SK-N-SH treated with all-trans-retinoic acid at 6 μM for 48 hours (cell line): ENCODE results near the gene PCDH9.

Experiments used
- ATAC-seq: fragments of 200-7000 bp; cut with Tn5 transposase; 3 replicates; pipeline ENCODE4 v1.9.1; 2020; ENCODE audit warnings: mild to moderate bottlenecking, moderate library complexity
- ARNTL ChIP-seq: fragments of 450-650 bp; formaldehyde crosslinking; IDR thresholded peaks from 2 replicates; pipeline ENCODE4 v1.5.0; 2020; ENCODE audit warnings: low read depth, mild to moderate bottlenecking, moderate library complexity, borderline replicate concordance
- BACH2 ChIP-seq: fragments of 250-450 bp; sonication (Bioruptor Pico); IDR thresholded peaks from 2 replicates; pipeline ENCODE4 v1.9.0; 2021; ENCODE audit warnings: mild to moderate bottlenecking, borderline replicate concordance
- CSDC2 ChIP-seq: fragments of 250-450 bp; sonication (Bioruptor Pico); IDR thresholded peaks from 2 replicates; pipeline ENCODE4 v1.5.0; 2020; ENCODE audit warnings: mild to moderate bottlenecking, moderate library complexity
- GLIS3 ChIP-seq: fragments of 250-450 bp; sonication (Bioruptor Pico); IDR thresholded peaks from 2 replicates; pipeline ENCODE4 v1.5.0; 2020; ENCODE audit warnings: mild to moderate bottlenecking, moderate library complexity
- ISL1 ChIP-seq: fragments of 250-450 bp; sonication (Bioruptor Pico); IDR thresholded peaks from 2 replicates; pipeline ENCODE4 v2.1.2; 2022; ENCODE audit warnings: mild to moderate bottlenecking, moderate library complexity
- OSR1 ChIP-seq: fragments of 250-450 bp; sonication (Bioruptor Pico); IDR thresholded peaks from 2 replicates; pipeline ENCODE4 v1.8.0; 2022; ENCODE audit warnings: moderate library complexity, mild to moderate bottlenecking, inconsistent platforms
- PPARA ChIP-seq: fragments of 250-450 bp; sonication (Bioruptor Pico); IDR thresholded peaks from 2 replicates; pipeline ENCODE4 v1.5.0; 2020; ENCODE audit warnings: mild to moderate bottlenecking, borderline replicate concordance
- RARB ChIP-seq: fragments of 250-450 bp; sonication (Bioruptor Pico); IDR thresholded peaks from 2 replicates; pipeline ENCODE4 v1.8.0; 2021; ENCODE audit warnings: mild to moderate bottlenecking, moderate library complexity
- SNAI2 ChIP-seq: fragments of 250-450 bp; sonication (Bioruptor Pico); IDR thresholded peaks from 2 replicates; pipeline ENCODE4 v1.5.0; 2020; ENCODE audit warnings: mild to moderate bottlenecking, moderate library complexity
- TCF4 ChIP-seq: fragments of 250-450 bp; sonication (Bioruptor Pico); IDR thresholded peaks from 2 replicates; pipeline ENCODE4 v1.8.0; 2021; ENCODE audit warnings: mild to moderate bottlenecking, moderate library complexity, borderline replicate concordance
- TOX ChIP-seq: fragments of 250-450 bp; sonication (Bioruptor Pico); IDR thresholded peaks from 2 replicates; pipeline ENCODE4 v1.8.0; 2021; ENCODE audit warnings: mild to moderate bottlenecking, moderate library complexity, borderline replicate concordance
- ZC3H10 ChIP-seq: fragments of 250-450 bp; sonication (Bioruptor Pico); IDR thresholded peaks from 2 replicates; pipeline ENCODE4 v1.5.1; 2021; ENCODE audit warnings: mild to moderate bottlenecking, moderate library complexity
- ZFP3 ChIP-seq: fragments of 250-450 bp; sonication (Bioruptor Pico); IDR thresholded peaks from 2 replicates; pipeline ENCODE4 v1.5.0; 2020; ENCODE audit warnings: mild to moderate bottlenecking, moderate library complexity
- ZFP30 ChIP-seq: fragments of 450-650 bp; formaldehyde crosslinking; IDR thresholded peaks from 2 replicates; pipeline ENCODE4 v1.5.0; 2022; ENCODE audit warnings: mild to moderate bottlenecking, moderate library complexity
- ZNF565 ChIP-seq: fragments of 450-650 bp; formaldehyde crosslinking; conservative IDR thresholded peaks from 2 replicates; pipeline ENCODE4 v1.5.0; 2020; ENCODE audit warnings: low read depth, mild to moderate bottlenecking, moderate library complexity
- ZNF8 ChIP-seq: fragments of 450-650 bp; formaldehyde crosslinking; IDR thresholded peaks from 2 replicates; pipeline ENCODE4 v1.5.0; 2020; ENCODE audit warnings: mild to moderate bottlenecking, moderate library complexity
- TF ChIP-seq, protein P1 (sequence below): fragments of 250-450 bp; sonication (Bioruptor Pico); IDR thresholded peaks from 2 replicates; pipeline ENCODE4 v1.5.1; 2021; ENCODE audit warnings: mild to moderate bottlenecking, moderate library complexity
- TF ChIP-seq, protein P2 (sequence below): fragments of 250-450 bp; sonication (Bioruptor Pico); IDR thresholded peaks from 2 replicates; pipeline ENCODE4 v1.8.0; 2020; ENCODE audit warnings: mild to moderate bottlenecking, moderate library complexity, borderline replicate concordance
- TF ChIP-seq, protein P3 (sequence below): fragments of 250-450 bp; sonication (Bioruptor Pico); IDR thresholded peaks from 2 replicates; pipeline ENCODE4 v1.8.0; 2021; ENCODE audit warnings: low read depth, mild to moderate bottlenecking, moderate library complexity, borderline replicate concordance
- TF ChIP-seq, protein P4 (sequence below): fragments of 250-450 bp; sonication (Bioruptor Pico); IDR thresholded peaks from 2 replicates; pipeline ENCODE4 v1.5.1; 2020; ENCODE audit warnings: low read depth, mild to moderate bottlenecking, moderate library complexity
- TF ChIP-seq, protein P5 (sequence below): fragments of 250-450 bp; sonication (Bioruptor Pico); IDR thresholded peaks from 2 replicates; pipeline ENCODE4 v1.5.0; 2020; ENCODE audit warnings: mild to moderate bottlenecking, moderate library complexity

The PCDH9 gene

DNA sequence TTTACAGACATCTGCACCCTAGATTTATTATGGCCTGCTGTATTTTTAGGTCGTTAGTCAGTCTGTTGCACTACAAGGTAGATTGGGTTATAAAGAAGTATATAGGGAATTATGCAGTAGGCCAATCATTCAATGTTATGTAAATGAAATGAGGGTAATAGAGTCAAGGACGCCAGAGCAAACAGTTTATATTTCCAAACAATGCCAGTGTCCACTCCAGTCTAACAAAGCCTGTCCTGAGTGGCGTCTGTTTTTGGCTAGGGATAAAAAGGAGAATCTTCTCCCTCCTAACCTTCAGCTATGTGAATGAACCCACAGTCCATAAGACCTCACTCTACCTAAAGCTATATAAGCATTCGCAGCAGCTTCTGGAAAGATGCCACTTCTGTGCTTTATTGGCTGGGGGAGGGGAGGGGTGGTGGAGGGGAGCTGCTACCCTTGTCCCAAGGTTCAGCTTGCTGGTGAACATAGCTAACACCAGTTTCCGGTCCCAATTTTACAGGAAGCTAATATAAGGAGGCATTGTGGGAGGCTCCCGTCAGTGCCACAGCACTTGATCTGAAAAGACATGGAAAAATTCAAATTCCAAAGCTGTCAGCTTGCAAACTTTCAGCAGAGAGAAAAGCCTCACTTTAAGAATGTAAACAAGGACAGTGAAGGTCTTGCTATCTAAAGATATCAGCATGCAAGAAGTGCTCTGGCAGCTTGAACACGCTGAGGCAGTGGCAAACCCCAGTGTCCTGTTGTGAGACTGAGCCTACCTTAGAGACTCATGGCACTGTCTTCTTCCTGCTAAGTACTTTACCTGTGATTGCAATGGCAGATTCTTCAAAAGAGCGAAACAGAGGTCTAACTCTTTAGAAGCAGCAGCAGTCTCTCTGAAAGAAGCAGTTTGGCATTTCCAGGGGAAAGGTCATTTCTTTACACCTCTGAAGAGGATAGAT is 369.9 kb downstream of the PCDH9 start:
- TF ChIP-seq ZFP30 (CRISPR knock-in tag), result no peak
- TF ChIP-seq, protein P1, sequence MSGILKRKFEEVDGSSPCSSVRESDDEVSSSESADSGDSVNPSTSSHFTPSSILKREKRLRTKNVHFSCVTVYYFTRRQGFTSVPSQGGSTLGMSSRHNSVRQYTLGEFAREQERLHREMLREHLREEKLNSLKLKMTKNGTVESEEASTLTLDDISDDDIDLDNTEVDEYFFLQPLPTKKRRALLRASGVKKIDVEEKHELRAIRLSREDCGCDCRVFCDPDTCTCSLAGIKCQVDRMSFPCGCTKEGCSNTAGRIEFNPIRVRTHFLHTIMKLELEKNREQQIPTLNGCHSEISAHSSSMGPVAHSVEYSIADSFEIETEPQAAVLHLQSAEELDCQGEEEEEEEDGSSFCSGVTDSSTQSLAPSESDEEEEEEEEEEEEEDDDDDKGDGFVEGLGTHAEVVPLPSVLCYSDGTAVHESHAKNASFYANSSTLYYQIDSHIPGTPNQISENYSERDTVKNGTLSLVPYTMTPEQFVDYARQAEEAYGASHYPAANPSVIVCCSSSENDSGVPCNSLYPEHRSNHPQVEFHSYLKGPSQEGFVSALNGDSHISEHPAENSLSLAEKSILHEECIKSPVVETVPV (CRISPR knock-in tag), result no peak
- TF ChIP-seq, protein P2, sequence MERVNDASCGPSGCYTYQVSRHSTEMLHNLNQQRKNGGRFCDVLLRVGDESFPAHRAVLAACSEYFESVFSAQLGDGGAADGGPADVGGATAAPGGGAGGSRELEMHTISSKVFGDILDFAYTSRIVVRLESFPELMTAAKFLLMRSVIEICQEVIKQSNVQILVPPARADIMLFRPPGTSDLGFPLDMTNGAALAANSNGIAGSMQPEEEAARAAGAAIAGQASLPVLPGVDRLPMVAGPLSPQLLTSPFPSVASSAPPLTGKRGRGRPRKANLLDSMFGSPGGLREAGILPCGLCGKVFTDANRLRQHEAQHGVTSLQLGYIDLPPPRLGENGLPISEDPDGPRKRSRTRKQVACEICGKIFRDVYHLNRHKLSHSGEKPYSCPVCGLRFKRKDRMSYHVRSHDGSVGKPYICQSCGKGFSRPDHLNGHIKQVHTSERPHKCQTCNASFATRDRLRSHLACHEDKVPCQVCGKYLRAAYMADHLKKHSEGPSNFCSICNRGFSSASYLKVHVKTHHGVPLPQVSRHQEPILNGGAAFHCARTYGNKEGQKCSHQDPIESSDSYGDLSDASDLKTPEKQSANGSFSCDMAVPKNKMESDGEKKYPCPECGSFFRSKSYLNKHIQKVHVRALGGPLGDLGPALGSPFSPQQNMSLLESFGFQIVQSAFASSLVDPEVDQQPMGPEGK, result no peak
- TF ChIP-seq BACH2 (CRISPR knock-in tag), result no peak
- TF ChIP-seq SNAI2 (CRISPR knock-in tag), result no peak
- no peak for TF ChIP-seq ISL1 (CRISPR knock-in tag)
- TF ChIP-seq, protein P3, sequence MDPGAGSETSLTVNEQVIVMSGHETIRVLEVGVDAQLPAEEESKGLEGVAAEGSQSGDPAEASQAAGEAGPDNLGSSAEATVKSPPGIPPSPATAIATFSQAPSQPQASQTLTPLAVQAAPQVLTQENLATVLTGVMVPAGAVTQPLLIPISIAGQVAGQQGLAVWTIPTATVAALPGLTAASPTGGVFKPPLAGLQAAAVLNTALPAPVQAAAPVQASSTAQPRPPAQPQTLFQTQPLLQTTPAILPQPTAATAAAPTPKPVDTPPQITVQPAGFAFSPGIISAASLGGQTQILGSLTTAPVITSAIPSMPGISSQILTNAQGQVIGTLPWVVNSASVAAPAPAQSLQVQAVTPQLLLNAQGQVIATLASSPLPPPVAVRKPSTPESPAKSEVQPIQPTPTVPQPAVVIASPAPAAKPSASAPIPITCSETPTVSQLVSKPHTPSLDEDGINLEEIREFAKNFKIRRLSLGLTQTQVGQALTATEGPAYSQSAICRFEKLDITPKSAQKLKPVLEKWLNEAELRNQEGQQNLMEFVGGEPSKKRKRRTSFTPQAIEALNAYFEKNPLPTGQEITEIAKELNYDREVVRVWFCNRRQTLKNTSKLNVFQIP (CRISPR knock-in tag), result no peak
- no peak for TF ChIP-seq PPARA
- no peak for TF ChIP-seq ZNF565 (CRISPR knock-in tag)
- no peak for TF ChIP-seq ZFP3 (CRISPR knock-in tag)
- no peak for TF ChIP-seq RARB (CRISPR knock-in tag)
- TF ChIP-seq OSR1 (CRISPR knock-in tag), result no peak
- no peak for TF ChIP-seq ZNF8 (CRISPR knock-in tag)
- ATAC-seq, result no peak

DNA sequence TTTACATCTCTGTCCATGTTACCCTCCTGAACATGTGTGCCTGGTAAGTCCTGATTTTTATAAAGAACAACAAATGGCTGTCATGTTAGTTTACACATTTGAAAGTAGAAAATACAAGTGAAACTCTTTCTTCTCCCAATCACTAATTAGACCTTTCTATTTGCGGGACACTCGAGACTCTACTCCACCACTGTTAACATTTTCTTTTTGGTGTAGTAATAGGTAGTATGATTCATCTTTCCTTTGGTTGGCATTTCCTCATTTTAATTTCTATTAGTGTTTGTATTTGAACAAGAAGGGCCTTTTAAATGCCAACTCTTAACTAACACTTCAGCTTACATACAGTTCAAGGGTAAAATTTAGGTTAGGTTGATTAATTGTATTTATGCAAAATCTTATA is 371.1 kb downstream of the PCDH9 start:
- no peak for TF ChIP-seq ZFP30 (CRISPR knock-in tag)
- TF ChIP-seq, protein P2, result no peak
- no peak for TF ChIP-seq CSDC2 (CRISPR knock-in tag)
- no peak for TF ChIP-seq ZC3H10 (CRISPR knock-in tag)
- TF ChIP-seq ZNF8 (CRISPR knock-in tag), result no peak
- no peak for TF ChIP-seq ARNTL (CRISPR knock-in tag)
- TF ChIP-seq BACH2 (CRISPR knock-in tag), result no peak
- TF ChIP-seq SNAI2 (CRISPR knock-in tag), result no peak
- TF ChIP-seq RARB (CRISPR knock-in tag), result no peak
- TF ChIP-seq, protein P1 (CRISPR knock-in tag), result no peak
- no peak for TF ChIP-seq GLIS3 (CRISPR knock-in tag)
- TF ChIP-seq, protein P4, sequence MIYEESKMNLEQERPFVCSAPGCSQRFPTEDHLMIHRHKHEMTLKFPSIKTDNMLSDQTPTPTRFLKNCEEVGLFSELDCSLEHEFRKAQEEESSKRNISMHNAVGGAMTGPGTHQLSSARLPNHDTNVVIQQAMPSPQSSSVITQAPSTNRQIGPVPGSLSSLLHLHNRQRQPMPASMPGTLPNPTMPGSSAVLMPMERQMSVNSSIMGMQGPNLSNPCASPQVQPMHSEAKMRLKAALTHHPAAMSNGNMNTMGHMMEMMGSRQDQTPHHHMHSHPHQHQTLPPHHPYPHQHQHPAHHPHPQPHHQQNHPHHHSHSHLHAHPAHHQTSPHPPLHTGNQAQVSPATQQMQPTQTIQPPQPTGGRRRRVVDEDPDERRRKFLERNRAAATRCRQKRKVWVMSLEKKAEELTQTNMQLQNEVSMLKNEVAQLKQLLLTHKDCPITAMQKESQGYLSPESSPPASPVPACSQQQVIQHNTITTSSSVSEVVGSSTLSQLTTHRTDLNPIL (CRISPR knock-in tag), result no peak
- no peak for TF ChIP-seq OSR1 (CRISPR knock-in tag)
- TF ChIP-seq ZFP3 (CRISPR knock-in tag), result no peak
- TF ChIP-seq, protein P5, sequence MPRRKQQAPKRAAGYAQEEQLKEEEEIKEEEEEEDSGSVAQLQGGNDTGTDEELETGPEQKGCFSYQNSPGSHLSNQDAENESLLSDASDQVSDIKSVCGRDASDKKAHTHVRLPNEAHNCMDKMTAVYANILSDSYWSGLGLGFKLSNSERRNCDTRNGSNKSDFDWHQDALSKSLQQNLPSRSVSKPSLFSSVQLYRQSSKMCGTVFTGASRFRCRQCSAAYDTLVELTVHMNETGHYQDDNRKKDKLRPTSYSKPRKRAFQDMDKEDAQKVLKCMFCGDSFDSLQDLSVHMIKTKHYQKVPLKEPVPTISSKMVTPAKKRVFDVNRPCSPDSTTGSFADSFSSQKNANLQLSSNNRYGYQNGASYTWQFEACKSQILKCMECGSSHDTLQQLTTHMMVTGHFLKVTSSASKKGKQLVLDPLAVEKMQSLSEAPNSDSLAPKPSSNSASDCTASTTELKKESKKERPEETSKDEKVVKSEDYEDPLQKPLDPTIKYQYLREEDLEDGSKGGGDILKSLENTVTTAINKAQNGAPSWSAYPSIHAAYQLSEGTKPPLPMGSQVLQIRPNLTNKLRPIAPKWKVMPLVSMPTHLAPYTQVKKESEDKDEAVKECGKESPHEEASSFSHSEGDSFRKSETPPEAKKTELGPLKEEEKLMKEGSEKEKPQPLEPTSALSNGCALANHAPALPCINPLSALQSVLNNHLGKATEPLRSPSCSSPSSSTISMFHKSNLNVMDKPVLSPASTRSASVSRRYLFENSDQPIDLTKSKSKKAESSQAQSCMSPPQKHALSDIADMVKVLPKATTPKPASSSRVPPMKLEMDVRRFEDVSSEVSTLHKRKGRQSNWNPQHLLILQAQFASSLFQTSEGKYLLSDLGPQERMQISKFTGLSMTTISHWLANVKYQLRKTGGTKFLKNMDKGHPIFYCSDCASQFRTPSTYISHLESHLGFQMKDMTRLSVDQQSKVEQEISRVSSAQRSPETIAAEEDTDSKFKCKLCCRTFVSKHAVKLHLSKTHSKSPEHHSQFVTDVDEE (CRISPR knock-in tag), result no peak
- TF ChIP-seq, protein P3 (CRISPR knock-in tag), result no peak
- TF ChIP-seq ISL1 (CRISPR knock-in tag), result no peak
- TF ChIP-seq TCF4 (CRISPR knock-in tag), result no peak
- TF ChIP-seq TOX (CRISPR knock-in tag), result no peak
- TF ChIP-seq ZNF565 (CRISPR knock-in tag), result no peak
- ATAC-seq, result no peak
